Stomach (tissue), 9 donors: Measurements from ENCODE around the gene THADA. TPM values are rescaled to one million over a fixed set of nuclear protein-coding genes. Genes with fewer than 3 reads are reported as not detected.

Source experiments
- DNase-seq, 2 donors: peaks; one replicate each; pipeline versions ENCODE4 v3.0.0 to v3.0.0-alpha.2; 2013 to 2019
- H3K27ac ChIP-seq, 5 donors: fragments of 200-600 bp in 4 of 5; sonication (generic) in 4 of 5; one replicate each; pipeline ENCODE4 v1.5.1; 2013 to 2019; ENCODE audit warnings: mild to moderate bottlenecking in 1 of 5, moderate library complexity in 1 of 5
- H3K27me3 ChIP-seq, 3 donors: fragments of 200-600 bp; sonication (generic); one replicate each; pipeline ENCODE4 v1.5.1; 2017 to 2019; ENCODE audit warnings: mixed run types in 1 of 3
- H3K36me3 ChIP-seq, 4 donors: fragments of 200-600 bp; sonication (generic); 1 replicate in 3 of 4; 2 replicates in 1 of 4; pipeline ENCODE4 v1.5.1; 2016 to 2019
- H3K4me1 ChIP-seq, 4 donors: fragments of 200-600 bp; sonication (generic); one replicate each; pipeline ENCODE4 v1.5.1; 2016 to 2019
- H3K4me3 ChIP-seq, 4 donors: fragments of 200-600 bp; sonication (generic) in 3 of 4; one replicate each; pipeline ENCODE4 v1.5.1; 2016 to 2019; ENCODE audit warnings: mild to moderate bottlenecking in 1 of 4
- H3K9me3 ChIP-seq, 4 donors: fragments of 200-600 bp; sonication (generic); one replicate each; pipeline ENCODE4 v1.5.1; 2016 to 2019
- CTCF ChIP-seq, 7 experiments: fragments of 450-650 bp in 4 of 7; fragments of 200-600 bp in 3 of 7; sonication (generic) in 3 of 7; IDR thresholded peaks; one replicate each; pipeline ENCODE4 v1.5.1; 2016 to 2019; ENCODE audit warnings: antibody characterized with exemption in 7 of 7, control low read depth in 2 of 7, mild to moderate bottlenecking in 1 of 7
- EP300 ChIP-seq: sonication (generic); formaldehyde crosslinking; IDR thresholded peaks from one replicate; pipeline ENCODE4 v1.6.1; 2017; ENCODE audit warnings: antibody characterized with exemption
- POLR2A ChIP-seq, 4 donors: fragments of 450-650 bp; IDR thresholded peaks; one replicate each; pipeline ENCODE4 v1.6.1; 2016; ENCODE audit warnings: antibody characterized with exemption in 4 of 4, control low read depth in 2 of 4, mild to moderate bottlenecking in 1 of 4, moderate library complexity in 1 of 4
- POLR2AphosphoS5 ChIP-seq, 3 donors: sonication (generic); formaldehyde crosslinking; IDR thresholded peaks; one replicate each; pipeline ENCODE4 v1.6.1; 2016; ENCODE audit warnings: antibody characterized with exemption in 3 of 3
- WGBS, 5 donors: extraction: QIAGEN DNeasy Blood & Tissue Kit in 3 of 5; methylation state at CpG; one replicate each; pipeline versions ENCODE4 v1.1.5 to v1.1.7; 2013 to 2018; 5-methylcytosine and 5-hydroxymethylcytosine counted together
- intact Hi-C: fragments of 100-400 bp; cut with DNase I; formaldehyde crosslinking; loops from one replicate; pipeline ENCODE4 v1.15.1; 2023; ENCODE audit warnings: low total_unique reads
- polyA plus RNA-seq, 3 donors: library from polyadenylated mRNA; stranded (reverse); fragments of 200-250 nt; gene quantifications; one replicate each; pipeline ENCODE4 v1.2.3, GENCODE V29; 2013
- total RNA-seq, 5 donors: library from RNA; depleted of rRNA; stranded (reverse); fragments of >200 nt; gene quantifications; one replicate each; pipeline versions ENCODE4 v1.1.0 to v1.2.3, GENCODE V29; 2014 to 2016
- donor health status: healthy with polysubstance abuse.
- donor health status: Bipolar disorder and iron deficiency.
- donor health status: healthy.

THADA gene
- total and polyA plus RNA-seq, 8 donors = 8.0 to 109 (median 31.9) TPM

GRCh38 chr2:43226955-43227829 is 368.6 kb downstream of the THADA start:
- H3K9me3 ChIP-seq = no peaks in the 10 kb centered on the region
- intact Hi-C loops = no loop called here
- peaks cover 17 to 42% (median 26%) of the 10 kb centered on the region in 4 donors for H3K4me1 ChIP-seq
- H3K27me3 ChIP-seq = no peaks in the 10 kb centered on the region
- H3K27ac ChIP-seq = peak overlapping the region; percentile 96 to 99 (median 98)
- peak; percentile 90 to 94 (median 90) for TF ChIP-seq POLR2AphosphoS5 (IDR thresholded peaks at IDR 0.05)
- no peak for TF ChIP-seq POLR2A (IDR thresholded peaks at IDR 0.05)
- peak in 3 of 7 experiments; percentile 15 to 54 (median 39) for TF ChIP-seq CTCF (IDR thresholded peaks at IDR 0.05)
- peak; percentile 8 for TF ChIP-seq EP300
- 0 to 1% (median 0%) methylated on average over 40 to 77 of the region's 77 CpGs for WGBS, 5 donors
- DNase-seq = peak; percentile 96 to 98
- peaks cover 24 to 58% (median 50%) of the 10 kb centered on the region in 4 donors for H3K36me3 ChIP-seq
- peak overlapping the region; percentile 81 to 96 (median 89) for H3K4me3 ChIP-seq

GRCh38 chr2:43226558-43226954 is 369.3 kb downstream of the THADA start, which contains the start of gene ZFP36L2:
Gene ZFP36L2, minus strand, starts transcription at chr2:43226606. Its CDS starts 291 bp downstream, at chr2:43226315.
- intact Hi-C loops = no loop called here
- peak within 1 kb of the TSS; percentile 96 to 99 (median 98) for H3K27ac ChIP-seq
- 0 to 2% (median 0%) methylated on average over 12 to 56 of the region's 58 CpGs for WGBS, 5 donors
- no peaks in the 10 kb centered on the region for H3K9me3 ChIP-seq
- H3K4me3 ChIP-seq = peak within 1 kb of the TSS; percentile 81 to 96 (median 89)
- DNase-seq = peak; percentile 97 to 99
- peaks cover 19 to 48% (median 29%) of the 10 kb centered on the region in 4 donors for H3K4me1 ChIP-seq
- peaks cover 24 to 53% (median 47%) of the 10 kb centered on the region in 4 donors for H3K36me3 ChIP-seq
- H3K27me3 ChIP-seq = no peaks in the 10 kb centered on the region
- TF ChIP-seq POLR2AphosphoS5 (IDR thresholded peaks at IDR 0.05) = peak; percentile 42 to 97 (median 93)
- TF ChIP-seq CTCF (IDR thresholded peaks at IDR 0.05) = no peak
- no peak for TF ChIP-seq EP300
- peak in 2 of 4 donors; percentile 89 to 92 for TF ChIP-seq POLR2A (IDR thresholded peaks at IDR 0.05)

DNA sequence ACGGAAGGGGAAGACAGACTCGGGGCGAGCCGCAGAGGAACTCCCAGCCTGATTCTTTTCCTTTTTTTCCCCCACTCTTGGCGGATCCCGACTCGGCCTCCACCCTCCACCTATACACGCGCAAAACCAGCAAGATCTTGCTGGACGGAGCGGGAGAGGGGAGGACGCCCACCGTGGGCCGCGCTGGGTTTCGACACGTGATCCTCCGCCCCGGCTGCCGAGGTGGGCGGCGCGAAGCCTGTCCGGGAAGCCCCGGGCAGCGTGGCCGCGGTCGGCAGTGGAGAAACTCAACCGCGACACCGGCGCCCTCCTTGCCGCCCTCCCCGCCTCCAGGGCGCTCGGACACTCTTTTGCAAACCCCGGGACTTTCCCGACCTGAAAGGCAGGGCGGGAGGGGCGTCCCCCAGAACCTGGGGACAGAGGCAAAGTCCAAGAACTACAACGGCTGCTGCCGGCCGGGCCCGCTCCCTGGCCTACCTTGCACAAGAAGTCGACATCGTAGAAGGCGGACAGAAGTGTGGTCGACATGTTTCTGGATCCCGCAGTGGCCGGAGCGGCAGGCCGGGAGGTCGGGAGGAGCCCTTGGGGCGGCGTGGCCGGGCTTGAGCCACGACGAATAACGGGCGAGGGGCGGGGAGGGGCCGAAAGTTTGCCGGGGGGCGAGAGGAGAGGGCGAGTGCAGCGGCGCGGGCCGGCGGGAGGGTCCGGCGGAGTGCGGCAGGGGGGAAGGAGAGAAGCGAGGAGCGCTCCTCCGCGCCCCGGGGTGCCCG is 369.9 kb downstream of the THADA start:
- peak in 1 of 2 donors; percentile 89 for DNase-seq

More for the DNA sequence above, 369.9 kb downstream of the THADA start:
- Histone ChIP-seq H3K9me3 (no peaks in the 10 kb centered on the region), H3K4me1 (peaks cover 22 to 54% (median 35%) of the 10 kb centered on the region in 4 donors), H3K27ac (peak overlapping the region; percentile 96 to 99 (median 98)), H3K4me3 (peak overlapping the region; percentile 81 to 96 (median 89)), H3K36me3 (peaks cover 24 to 48% (median 41%) of the 10 kb centered on the region in 4 donors), H3K27me3 (no peaks in the 10 kb centered on the region)
- TF ChIP-seq POLR2A (IDR thresholded peaks at IDR 0.05) (peak in 2 of 4 donors; percentile 13 to 76), CTCF (IDR thresholded peaks at IDR 0.05) (no peak), POLR2AphosphoS5 (IDR thresholded peaks at IDR 0.05) (peak in 1 of 3 donors; percentile 78)
- 0 to 1% (median 0%) methylated on average over 40 to 80 of the region's 80 CpGs for WGBS, 5 donors
- intact Hi-C loops = no loop called here
